Stimulated activated CD4-positive, alpha-beta T cell treated with anti-CD3 and anti-CD28 coated beads, Interleukin-4, amount 100 ng/mL, for 4 hours (primary cell): ENCODE data around the gene DAAM2.

ENCODE experiments used
- DNase-seq, 2 experiments: peaks; one replicate each; pipeline ENCODE4 v3.0.0-alpha.2; 2020

DAAM2 gene

GRCh38 chr6:39850736-39851297 lies 58.6 kb downstream of the DAAM2 start:
- no peak for DNase-seq

DNA sequence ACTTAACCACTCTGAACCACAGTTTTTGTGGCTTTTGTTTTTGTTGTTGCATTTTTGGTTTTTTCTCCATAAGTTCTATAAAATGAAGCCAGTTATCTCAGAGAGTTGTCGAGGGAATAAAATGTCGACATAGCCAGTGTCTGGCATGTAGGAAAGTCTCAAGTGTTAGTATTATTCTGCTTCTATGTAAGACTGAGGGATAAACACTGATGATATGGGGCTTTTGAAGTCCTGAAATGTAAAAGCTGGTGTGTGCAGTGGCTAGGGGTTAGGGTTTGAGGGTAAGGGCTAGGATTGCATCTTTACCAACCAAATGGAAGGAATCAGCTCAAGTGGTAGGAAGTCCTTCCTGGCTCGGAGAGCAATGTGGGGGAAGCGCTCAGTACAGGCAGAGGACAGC lies 59.2 kb downstream of the DAAM2 start:
- DNase-seq = no peak

GRCh38 chr6:39852324-39852723 lies 60.1 kb downstream of the DAAM2 start:
- no peak for DNase-seq

DNA sequence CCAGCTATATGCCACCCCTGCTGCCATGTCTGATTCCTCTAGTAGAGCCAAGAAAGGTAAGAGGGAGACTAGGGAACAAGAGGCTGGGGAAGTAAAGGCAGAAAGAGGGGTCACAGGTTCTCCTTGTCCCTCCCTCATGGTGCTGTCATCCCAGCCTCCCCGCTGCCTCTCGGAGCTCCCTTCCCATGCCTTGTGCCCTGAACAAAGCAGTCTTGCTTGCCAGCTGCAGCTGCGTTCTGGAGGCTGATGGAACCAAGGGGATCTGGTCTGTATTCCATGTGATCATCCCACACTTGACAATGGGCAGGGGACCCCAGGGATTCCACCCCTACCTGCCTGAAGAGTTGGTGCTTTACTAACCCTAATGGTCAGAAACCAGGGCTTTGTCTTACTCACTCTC lies 61.4 kb downstream of the DAAM2 start:
- no peak for DNase-seq

DNA sequence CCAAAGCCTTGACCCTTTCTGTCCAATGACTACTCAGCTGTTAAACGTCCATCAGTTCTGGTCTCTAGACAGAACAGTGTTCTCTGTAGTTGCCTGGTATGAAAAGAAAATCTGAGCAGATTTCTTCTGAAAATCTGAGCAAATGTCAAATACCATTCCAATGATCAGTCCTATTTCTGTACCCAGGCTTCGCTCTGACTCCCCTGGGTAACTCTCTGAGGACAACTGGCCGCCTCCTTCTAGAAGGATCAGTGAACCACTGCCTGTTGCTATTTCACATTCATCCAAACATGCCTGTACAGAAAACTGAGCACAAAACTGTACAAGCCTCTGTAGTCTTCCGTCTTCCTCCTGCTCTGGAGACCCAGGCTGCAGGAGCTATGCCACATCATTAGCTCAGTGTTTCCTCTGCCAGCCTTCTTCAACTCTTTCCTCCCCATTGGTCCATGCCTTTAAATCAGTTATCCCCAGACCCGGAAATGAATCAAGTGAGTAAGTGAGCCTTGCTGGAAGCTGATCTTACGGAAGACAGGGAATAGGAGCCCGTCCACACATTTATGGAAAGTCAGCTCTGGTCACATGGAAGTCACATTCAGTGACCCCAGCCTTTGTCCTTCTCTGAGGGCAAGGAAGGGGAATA lies 63.3 kb downstream of the DAAM2 start:
- DNase-seq = no peak

GRCh38 chr6:39859025-39859424 lies 66.8 kb downstream of the DAAM2 start:
- no peak for DNase-seq

DNA sequence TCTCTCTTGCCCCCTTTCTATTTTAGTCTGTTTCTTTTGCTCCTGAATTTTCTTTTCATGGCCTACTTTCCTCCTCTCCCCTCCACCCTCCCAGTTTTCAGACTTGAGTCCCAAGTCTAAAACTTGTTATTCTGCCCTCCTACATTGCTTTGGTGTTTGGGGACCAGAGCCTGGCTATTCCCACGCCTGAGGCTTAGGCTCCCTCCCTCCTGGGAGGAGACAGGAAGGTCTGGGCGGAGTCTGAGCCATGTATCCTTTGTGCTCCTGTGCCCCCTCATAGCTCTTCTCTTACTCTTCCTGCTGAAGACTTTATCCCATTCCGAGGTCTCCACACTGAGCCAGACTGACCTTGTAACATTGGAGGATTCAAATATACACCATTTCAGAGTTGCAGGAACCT lies 69.5 kb downstream of the DAAM2 start:
- no peak for DNase-seq

DNA sequence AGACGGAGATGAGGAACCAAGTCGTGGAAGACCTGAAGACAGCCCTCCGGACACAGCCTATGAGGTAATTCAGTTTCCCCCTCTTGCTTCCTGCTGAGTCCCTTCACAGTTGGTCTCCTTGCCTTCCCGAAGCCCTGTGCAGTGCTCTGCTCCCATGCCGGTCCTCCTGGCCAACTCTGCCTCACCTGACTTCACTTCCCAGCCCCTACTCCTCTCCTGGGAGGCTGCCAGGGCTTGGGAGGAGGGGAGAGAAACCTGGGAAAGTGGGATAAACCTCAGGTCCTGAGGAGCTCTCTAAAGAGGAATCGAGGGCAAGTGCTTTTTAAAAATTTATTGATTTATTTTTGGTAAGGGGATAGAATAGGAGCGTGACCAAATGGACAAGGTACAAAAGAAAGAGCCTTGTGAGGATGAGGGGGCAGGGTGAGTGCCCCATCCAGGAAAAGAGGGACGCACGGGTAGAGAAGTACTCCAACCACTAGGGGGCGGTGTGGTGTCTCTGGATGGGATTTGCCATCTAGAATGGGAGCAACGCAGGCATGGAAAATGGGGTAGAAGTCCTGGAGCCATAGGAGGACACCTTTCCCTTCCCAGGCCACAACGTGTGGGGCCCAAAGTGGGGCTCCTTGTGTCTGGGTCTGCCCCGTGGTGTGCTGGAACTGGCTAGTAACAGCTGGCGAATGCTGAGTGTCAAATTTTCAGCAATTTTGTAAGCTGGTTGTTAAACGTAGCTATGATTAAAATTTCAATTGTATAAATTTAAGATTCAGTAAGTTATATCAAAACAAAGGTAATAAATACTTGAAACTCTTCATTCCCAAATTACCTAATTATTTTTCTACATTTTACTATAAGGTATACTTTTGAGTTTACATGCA lies 73.1 kb downstream of the DAAM2 start:
- DNase-seq = peak; percentile 10 to 55

GRCh38 chr6:39867592-39867991 lies 75.4 kb downstream of the DAAM2 start:
- DNase-seq = no peak

DNA sequence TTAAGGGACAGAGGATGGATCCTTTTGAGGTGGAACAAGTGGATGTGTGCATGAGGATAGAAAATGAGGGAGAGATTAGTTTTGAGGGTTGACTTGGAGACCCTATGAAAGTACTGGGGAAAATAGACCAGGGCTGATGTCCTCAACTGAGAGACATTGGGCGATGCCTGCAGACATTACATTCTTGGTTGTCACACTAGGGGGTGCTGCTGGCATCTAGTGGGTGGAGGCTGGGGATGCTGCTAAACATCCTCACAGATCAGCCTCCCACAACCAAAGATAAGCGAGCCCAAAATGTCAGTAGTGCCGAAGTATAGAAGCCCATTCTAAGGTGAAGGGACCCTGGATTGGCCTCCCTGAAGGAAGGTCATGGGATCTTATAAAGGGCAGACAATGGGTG lies 78.8 kb downstream of the DAAM2 start:
- DNase-seq = no peak

DNA sequence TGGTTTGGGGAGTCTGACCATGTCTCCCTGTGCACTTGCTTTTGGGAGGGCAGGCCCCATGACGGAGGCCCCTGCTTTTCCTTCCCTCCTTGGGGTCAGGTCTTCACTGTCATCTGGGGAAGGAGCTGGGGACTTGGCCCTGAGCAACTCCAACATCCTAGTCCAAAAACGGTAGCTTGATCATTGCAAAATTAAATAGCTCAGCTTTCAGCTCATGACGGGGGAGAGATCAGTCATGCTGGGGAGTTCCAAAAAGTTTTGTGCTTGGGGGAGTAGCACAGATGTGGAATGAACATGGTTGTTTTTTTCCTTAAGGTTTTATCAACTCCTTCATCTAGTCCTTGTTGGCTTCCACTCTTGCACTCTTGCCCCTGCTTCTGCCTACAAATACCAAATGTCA lies 81.3 kb downstream of the DAAM2 start:
- no peak for DNase-seq

GRCh38 chr6:39876111-39876510 lies 83.9 kb downstream of the DAAM2 start:
- no peak for DNase-seq

- DNase-seq = no peak
Measured at GRCh38 chr6:39876826-39877225, 84.7 kb downstream of the DAAM2 start.

DNA sequence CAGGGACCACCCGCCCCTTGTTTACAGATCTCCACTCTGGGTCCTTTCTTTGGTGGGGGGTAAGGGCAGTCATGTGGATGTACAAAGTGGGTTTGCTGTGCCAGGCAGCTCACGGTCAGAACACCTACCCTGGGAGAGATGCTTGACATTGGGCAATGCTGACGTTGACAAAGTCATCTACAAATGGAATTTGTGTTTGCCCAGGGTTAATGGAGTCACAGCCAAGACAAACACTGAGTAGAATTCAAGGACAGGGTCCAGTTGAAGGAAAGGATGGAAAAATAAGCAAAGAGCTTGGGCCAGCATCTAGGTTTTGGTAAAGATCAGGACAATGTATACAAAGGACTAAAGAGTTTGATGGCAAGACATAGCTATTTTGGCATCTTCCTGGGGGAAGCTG lies 87.4 kb downstream of the DAAM2 start:
- DNase-seq = no peak

- DNase-seq = no peak
Measured at GRCh38 chr6:39880594-39880993, 88.4 kb downstream of the DAAM2 start.

GRCh38 chr6:39881851-39882530 lies 89.8 kb downstream of the DAAM2 start:
- no peak for DNase-seq

- DNase-seq = no peak
Measured at GRCh38 chr6:39882531-39882899, 90.3 kb downstream of the DAAM2 start.

GRCh38 chr6:39884696-39885095 lies 92.5 kb downstream of the DAAM2 start:
- no peak for DNase-seq

GRCh38 chr6:39885691-39886090 lies 93.5 kb downstream of the DAAM2 start:
- DNase-seq = no peak

- no peak for DNase-seq
Measured at GRCh38 chr6:39886871-39887270, 94.7 kb downstream of the DAAM2 start.

GRCh38 chr6:39887692-39888450 lies 95.7 kb downstream of the DAAM2 start:
- DNase-seq = no peak

GRCh38 chr6:39889229-39889628 lies 97.1 kb downstream of the DAAM2 start:
- no peak for DNase-seq

DNA sequence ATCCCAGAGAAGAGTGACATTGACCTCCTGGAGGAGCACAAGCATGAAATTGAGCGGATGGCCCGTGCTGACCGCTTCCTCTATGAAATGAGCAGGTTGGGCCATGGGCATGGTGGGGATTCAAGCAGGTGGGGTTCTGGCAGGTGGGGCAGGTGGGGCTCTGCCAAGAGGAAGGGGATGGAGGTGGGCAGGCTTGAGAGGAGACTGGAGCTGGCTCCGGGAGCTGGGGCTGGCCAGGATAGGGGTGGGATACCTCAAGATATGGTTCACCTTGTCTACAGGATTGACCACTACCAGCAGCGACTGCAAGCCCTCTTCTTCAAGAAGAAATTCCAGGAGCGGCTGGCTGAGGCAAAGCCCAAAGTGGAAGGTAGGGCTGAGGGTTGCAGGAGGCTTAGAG lies 99.2 kb downstream of the DAAM2 start:
- DNase-seq = no peak
